PFSK-1 (cell line): ENCODE data around the gene VEPH1.

Experiments
- FOXP2 ChIP-seq: optimal IDR thresholded peaks from 2 replicates; pipeline ENCODE3; 2011; ENCODE audit warnings: borderline replicate concordance, control low read depth, inconsistent platforms; ENCODE audit not compliant: insufficient read depth; ENCODE audit errors: extremely low read length, extremely low read depth
- POLR2AphosphoS5 ChIP-seq: IDR thresholded peaks from 2 replicates; pipeline ENCODE4 v1.6.1; 2012; ENCODE audit warnings: low read depth, mild to moderate bottlenecking, control low read depth, low read length, moderate library complexity
- REST ChIP-seq, 2 experiments: IDR thresholded peaks; 2 replicates each; pipeline versions ENCODE4 v1.6.1 to v1.8.0; 2011 to 2012; ENCODE audit warnings: low read depth in 2 of 2, low read length in 2 of 2, control low read depth in 1 of 2, inconsistent platforms in 1 of 2, mild to moderate bottlenecking in 1 of 2, moderate library complexity in 1 of 2; ENCODE audit not compliant: insufficient read depth in 1 of 2
- SIN3A ChIP-seq: IDR thresholded peaks from 2 replicates; pipeline ENCODE4 v1.6.1; 2012; ENCODE audit warnings: mild to moderate bottlenecking, low read length, moderate library complexity, borderline replicate concordance; ENCODE audit not compliant: insufficient read depth
- TAF1 ChIP-seq: IDR thresholded peaks from 2 replicates; pipeline ENCODE4 v1.6.1; 2012; ENCODE audit warnings: low read length, control low read depth, borderline replicate concordance; ENCODE audit not compliant: insufficient read depth

Gene VEPH1

GRCh38 chr3:157494581-157495281 is 8.5 kb downstream of the VEPH1 start:
- TF ChIP-seq SIN3A (no peak), REST (IDR thresholded peaks at IDR 0.05; ENCODE audit: insufficient read depth in 1 of 2, low read depth in 2 of 2, low read length in 2 of 2) (no peak), FOXP2 (no peak), TAF1 (no peak), POLR2AphosphoS5 (no peak)

GRCh38 chr3:157493627-157494550 is 9.3 kb downstream of the VEPH1 start:
- no peak for TF ChIP-seq SIN3A
- no peak for TF ChIP-seq REST (IDR thresholded peaks at IDR 0.05; ENCODE audit: insufficient read depth in 1 of 2, low read depth in 2 of 2, low read length in 2 of 2)
- no peak for TF ChIP-seq TAF1
- no peak for TF ChIP-seq POLR2AphosphoS5
- TF ChIP-seq FOXP2 = no peak

- no peak for TF ChIP-seq TAF1
- TF ChIP-seq SIN3A = no peak
Observed at GRCh38 chr3:157491136-157491535, 12.1 kb downstream of the VEPH1 start.

- TF ChIP-seq FOXP2 = no peak
- TF ChIP-seq REST (IDR thresholded peaks at IDR 0.05; ENCODE audit: insufficient read depth in 1 of 2, low read depth in 2 of 2, low read length in 2 of 2) = no peak
- TF ChIP-seq POLR2AphosphoS5 = no peak
- no peak for TF ChIP-seq SIN3A
- TF ChIP-seq TAF1 = no peak
Observed at GRCh38 chr3:157488144-157488543, 15.1 kb downstream of the VEPH1 start.

- TF ChIP-seq TAF1 (no peak), REST (IDR thresholded peaks at IDR 0.05; ENCODE audit: insufficient read depth in 1 of 2, low read depth in 2 of 2, low read length in 2 of 2) (no peak), POLR2AphosphoS5 (no peak), SIN3A (no peak), FOXP2 (no peak)
Observed at GRCh38 chr3:157487339-157487738, 15.9 kb downstream of the VEPH1 start.
